ENCODE results near the gene CPLX1.

The CPLX1 gene

DNA sequence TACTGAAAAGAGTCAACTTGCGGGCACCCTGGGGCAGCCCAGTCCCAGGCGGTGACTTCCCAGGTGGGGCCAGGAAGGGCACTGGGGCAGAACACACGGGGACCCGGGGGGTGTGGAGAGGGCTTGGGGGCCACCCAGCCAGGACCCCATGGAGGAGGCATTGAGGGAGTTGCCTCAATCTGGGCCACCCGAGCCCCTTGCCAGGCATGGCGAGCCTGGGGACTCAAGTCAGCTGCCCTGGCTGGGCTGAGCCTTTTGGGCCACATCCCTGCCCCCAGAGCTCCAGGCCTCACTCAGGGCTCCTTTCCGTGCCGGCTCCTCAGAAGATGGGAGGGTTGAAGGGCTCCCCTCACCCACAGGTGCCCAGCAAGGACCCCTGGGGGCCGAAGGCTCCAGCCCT lies 6.6 kb upstream of the CPLX1 start:
- DNase-seq (ENCODE audit: low read depth, low spot score), result no peak

DNA sequence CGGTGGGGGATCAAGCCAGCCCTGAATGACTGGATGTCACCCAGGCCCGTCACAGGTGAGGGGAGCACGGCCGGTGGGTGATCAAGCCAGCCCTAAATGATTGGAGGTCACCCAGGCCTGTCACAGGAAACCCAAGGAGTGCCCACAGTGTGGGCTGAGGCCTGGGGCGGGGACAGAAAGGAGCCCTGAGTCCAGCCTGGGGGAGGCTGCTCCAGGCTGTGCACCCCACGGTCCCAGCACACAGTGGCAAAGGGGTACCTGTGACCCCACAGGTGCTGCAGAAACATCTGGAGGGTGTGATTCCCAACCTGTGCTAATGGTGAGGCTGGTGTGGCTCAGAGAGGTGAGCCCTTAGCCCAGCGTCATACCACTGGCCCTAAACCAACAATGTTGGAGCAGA lies 6.2 kb upstream of the CPLX1 start:
- no peak for DNase-seq (ENCODE audit: low read depth, low spot score)

- no peak for DNase-seq (ENCODE audit: low read depth, low spot score)
These were observed 5.5 kb upstream of the CPLX1 start for GRCh38 chr4:831483-831805.

- DNase-seq (ENCODE audit: low read depth, low spot score), result no peak
These were observed 4.9 kb upstream of the CPLX1 start for GRCh38 chr4:830601-831482.

GRCh38 chr4:829761-830600 lies 4.1 kb upstream of the CPLX1 start:
- no peak for DNase-seq (ENCODE audit: low read depth, low spot score)

DNA sequence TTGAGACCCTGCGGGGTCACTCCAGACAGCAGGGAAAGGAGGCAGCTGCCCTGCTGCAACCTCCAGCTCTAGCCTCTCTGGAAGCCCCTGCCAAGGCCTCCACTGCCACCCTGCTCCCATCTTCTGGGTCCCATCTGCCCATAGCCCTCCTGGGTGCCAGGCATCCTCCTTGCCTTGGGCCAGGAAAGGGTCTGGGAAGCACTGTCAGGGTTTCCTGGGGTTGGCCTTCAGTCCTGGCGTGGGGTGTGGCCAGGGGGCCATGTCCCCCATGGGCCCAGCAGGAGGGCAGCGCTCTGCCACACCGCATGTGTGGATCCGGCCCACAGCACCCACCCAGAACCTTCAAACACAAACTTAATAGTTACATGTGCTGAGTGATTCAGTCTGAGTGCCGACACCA lies 3.4 kb upstream of the CPLX1 start:
- DNase-seq (ENCODE audit: low read depth, low spot score), result no peak

- no peak for DNase-seq (ENCODE audit: low read depth, low spot score)
These were observed 2.8 kb upstream of the CPLX1 start for GRCh38 chr4:828641-829271.

DNA sequence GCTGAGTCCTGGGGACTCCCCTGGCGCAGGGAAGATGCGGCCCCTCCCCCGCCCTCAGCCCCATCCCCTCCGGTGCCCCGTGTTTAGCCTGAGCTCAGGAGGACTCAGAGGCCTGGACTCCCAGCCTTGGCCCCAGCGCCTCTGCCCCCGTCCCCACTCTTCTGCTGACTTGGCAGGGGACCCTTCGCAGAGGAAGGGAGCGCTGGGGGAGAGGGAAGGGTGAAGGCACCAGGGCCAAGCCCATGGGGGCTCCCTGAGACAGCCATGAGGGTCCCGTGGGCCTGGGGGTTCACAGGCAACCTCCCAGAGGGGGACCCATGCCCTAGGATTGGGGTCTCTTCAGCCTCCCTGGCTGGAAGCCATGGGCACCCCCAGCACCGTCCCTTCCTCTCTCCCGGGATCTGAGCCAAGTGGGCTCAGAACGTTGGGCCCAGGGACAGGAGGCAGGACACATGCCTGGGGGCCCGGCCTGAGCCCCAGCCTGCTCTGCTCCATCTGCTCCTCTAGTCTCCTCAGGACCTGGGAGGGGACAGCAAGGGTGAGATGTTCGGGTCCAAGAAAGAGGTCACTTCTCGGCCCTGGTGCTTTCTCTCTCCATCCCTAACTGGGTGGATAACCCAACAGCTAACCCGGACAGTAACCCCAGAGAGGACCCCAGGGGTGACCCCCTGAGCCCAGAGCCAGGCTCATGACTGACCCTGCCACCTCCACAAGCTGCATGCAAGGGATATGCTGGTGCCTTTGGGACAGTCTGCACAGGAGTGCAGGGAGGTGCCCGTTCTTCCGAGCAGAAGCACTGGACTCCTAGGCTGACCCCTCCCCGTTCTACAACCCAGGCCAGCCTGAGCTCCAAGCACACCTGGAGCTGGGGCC lies 1.5 kb upstream of the CPLX1 start:
- no peak for DNase-seq (ENCODE audit: low read depth, low spot score)

- no peak for DNase-seq (ENCODE audit: low read depth, low spot score)
These were observed 729 bp upstream of the CPLX1 start for GRCh38 chr4:826508-827208.

- no peak for DNase-seq (ENCODE audit: low read depth, low spot score)
These were observed 612 bp downstream of the CPLX1 start for GRCh38 chr4:825063-825970.

- DNase-seq (ENCODE audit: low read depth, low spot score), result no peak
These were observed 1.4 kb downstream of the CPLX1 start for GRCh38 chr4:824461-825062.

- no peak for DNase-seq (ENCODE audit: low read depth, low spot score)
These were observed 2.0 kb downstream of the CPLX1 start for GRCh38 chr4:823761-824460.

GRCh38 chr4:823176-823760 lies 2.7 kb downstream of the CPLX1 start:
- no peak for DNase-seq (ENCODE audit: low read depth, low spot score)

DNA sequence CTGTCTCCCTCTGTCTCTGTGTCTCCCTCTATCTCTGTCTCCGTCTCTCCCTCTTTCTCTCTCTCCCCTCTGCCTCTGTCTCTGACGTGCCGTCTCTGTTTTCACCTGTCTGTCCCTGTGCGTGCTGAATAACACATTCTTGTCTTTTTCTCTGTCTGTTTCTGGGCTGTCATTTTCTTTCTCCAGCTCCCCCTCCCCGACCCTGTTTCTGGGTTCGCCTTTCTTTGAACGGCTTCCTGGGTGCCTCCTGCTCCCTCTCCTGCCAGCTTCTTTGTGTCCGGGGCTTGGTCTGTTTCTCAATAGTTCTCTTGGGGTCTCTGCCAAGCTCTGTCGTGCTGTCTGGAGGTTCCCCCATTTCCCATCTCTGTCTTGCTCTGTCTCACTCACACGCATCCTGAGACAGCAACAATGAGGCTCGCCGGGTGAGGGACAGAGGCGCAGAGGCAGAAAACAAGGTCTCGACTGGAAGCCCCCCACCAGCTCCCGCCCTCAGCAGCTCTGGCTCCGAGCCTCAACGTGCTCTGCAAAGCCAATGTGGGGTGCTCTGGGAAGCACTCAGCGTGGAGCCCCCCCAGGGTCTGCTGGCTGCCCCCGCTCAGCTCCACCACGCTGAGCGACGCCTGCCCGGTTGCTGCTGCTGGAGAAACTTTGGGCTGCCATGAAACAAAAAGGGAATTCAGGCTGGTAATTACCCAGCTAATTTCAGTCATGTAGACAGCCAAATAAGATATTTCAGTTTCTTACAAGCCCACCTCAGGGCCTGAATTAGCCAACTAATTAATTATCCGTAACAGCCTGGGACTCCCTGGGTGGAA lies 3.4 kb downstream of the CPLX1 start:
- no peak for DNase-seq (ENCODE audit: low read depth, low spot score)

DNA sequence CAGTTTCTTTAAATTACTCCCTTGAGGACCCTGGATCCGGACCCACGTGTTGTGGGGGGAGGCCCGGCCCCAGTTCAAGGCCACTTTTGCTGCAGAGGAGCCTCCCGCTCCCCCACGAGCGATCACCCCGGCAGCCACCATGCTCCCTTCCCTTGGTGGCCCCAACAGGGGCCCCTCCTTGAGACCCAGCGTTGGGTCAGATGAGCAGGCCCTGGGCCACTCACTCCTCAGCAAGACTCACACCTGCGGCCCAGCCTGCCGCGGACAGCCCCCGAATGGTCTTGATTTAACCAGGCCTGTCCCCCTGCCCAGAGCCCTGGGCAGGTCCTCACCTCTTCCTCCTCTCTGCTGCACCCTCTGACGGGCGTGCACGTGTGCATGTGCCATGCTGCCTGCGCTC lies 4.3 kb downstream of the CPLX1 start:
- no peak for DNase-seq (ENCODE audit: low read depth, low spot score)

GRCh38 chr4:821181-821591 lies 4.7 kb downstream of the CPLX1 start:
- no peak for DNase-seq (ENCODE audit: low read depth, low spot score)

Data from brain pericyte (primary cell).